ENCODE results near the gene CDC42EP4.

The CDC42EP4 gene

GRCh38 chr17:73261952-73262675 is 49.7 kb downstream of the CDC42EP4 start:
- Histone ChIP-seq H3K27me3 (replicated peaks) (no peaks in the 10 kb centered on the region), H3K4me3 (ENCODE audit: low read depth, low read length) (no peak overlapping the region), H3K36me3 (replicated peaks) (no peaks in the 10 kb centered on the region), H3K27ac (no peak overlapping the region)
- TF ChIP-seq CTCF (IDR thresholded peaks at IDR 0.05; ENCODE audit: low read depth, low read length, missing control alignments): no peak
- DNase-seq: no peak
- in situ Hi-C loops (cut with HindIII; ENCODE audit: low pct_ligation_motif_present, low sequenced_read_pairs): no loop called here

GRCh38 chr17:73261617-73261951 is 50.2 kb downstream of the CDC42EP4 start, which contains the start of gene CPSF4L:
Gene CPSF4L (minus strand): TSS chr17:73261880. CDS start chr17:73261818, 62 bp downstream.
- in situ Hi-C loops (cut with HindIII; ENCODE audit: low pct_ligation_motif_present, low sequenced_read_pairs): no loop called here
- no peak within 1 kb of the TSS for H3K27ac ChIP-seq

GRCh38 chr17:73257516-73257915 is 54.3 kb downstream of the CDC42EP4 start:
- DNase-seq: no peak
- TF ChIP-seq CTCF (IDR thresholded peaks at IDR 0.05; ENCODE audit: low read depth, low read length, missing control alignments): no peak
- in situ Hi-C loops (cut with HindIII; ENCODE audit: low pct_ligation_motif_present, low sequenced_read_pairs): no loop called here

More at GRCh38 chr17:73261617-73261951, 50.2 kb downstream of the CDC42EP4 start, which contains the start of gene CPSF4L:
- H3K36me3 ChIP-seq (replicated peaks): no peaks in the 10 kb centered on the region
- no peaks in the 10 kb centered on the region for H3K27me3 ChIP-seq (replicated peaks)
- no peak within 1 kb of the TSS for H3K4me3 ChIP-seq (ENCODE audit: low read depth, low read length)
- no peak for TF ChIP-seq CTCF (IDR thresholded peaks at IDR 0.05; ENCODE audit: low read depth, low read length, missing control alignments)
- DNase-seq: no peak

GRCh38 chr17:73256220-73256619 is 55.6 kb downstream of the CDC42EP4 start:
- DNase-seq: no peak
- no peak overlapping the region for H3K27ac ChIP-seq
- no peak for TF ChIP-seq CTCF (IDR thresholded peaks at IDR 0.05; ENCODE audit: low read depth, low read length, missing control alignments)
- in situ Hi-C loops (cut with HindIII; ENCODE audit: low pct_ligation_motif_present, low sequenced_read_pairs): no loop called here
- no peaks in the 10 kb centered on the region for H3K27me3 ChIP-seq (replicated peaks)
- H3K36me3 ChIP-seq (replicated peaks): no peaks in the 10 kb centered on the region
- no peak overlapping the region for H3K4me3 ChIP-seq (ENCODE audit: low read depth, low read length)

More at GRCh38 chr17:73257516-73257915, 54.3 kb downstream of the CDC42EP4 start:
- Histone ChIP-seq H3K4me3 (ENCODE audit: low read depth, low read length) (no peak overlapping the region), H3K27ac (no peak overlapping the region), H3K36me3 (replicated peaks) (no peaks in the 10 kb centered on the region), H3K27me3 (replicated peaks) (no peaks in the 10 kb centered on the region)

- TF ChIP-seq CTCF (IDR thresholded peaks at IDR 0.05; ENCODE audit: low read depth, low read length, missing control alignments): peak; percentile 99
- peak; percentile 25 for DNase-seq
- Histone ChIP-seq H3K27ac (no peak overlapping the region), H3K4me3 (ENCODE audit: low read depth, low read length) (no peak overlapping the region), H3K36me3 (replicated peaks) (no peaks in the 10 kb centered on the region), H3K27me3 (replicated peaks) (no peaks in the 10 kb centered on the region)
- in situ Hi-C loops (cut with HindIII; ENCODE audit: low pct_ligation_motif_present, low sequenced_read_pairs): no loop called here
Observed at GRCh38 chr17:73255671-73256181, 56.1 kb downstream of the CDC42EP4 start.
